Measurements from ENCODE around the gene TREM1.

DNA sequence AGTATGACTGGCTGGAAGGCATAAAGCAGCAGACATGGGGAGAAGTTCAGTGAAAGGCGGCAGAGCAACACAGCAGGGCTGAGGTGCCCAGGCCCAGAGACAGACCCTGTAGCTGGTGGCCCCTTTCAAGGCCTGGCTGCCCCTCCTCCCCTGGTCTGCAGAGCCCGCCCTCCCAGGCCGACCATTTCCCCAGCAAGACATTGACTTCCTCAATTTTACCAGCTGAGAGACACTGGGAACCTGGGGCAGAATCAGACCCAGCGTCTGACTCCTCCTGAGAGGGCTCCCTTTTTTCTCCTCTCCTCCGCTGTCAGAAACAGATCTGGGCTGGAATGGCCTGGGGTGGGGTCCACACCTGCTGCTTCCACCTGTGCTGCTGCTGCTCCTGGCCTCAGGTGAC lies 58.4 kb downstream of the TREM1 start, which contains the start of gene TREML4:
- TF ChIP-seq POLR2A (IDR thresholded peaks at IDR 0.05; ENCODE audit: extremely low read depth, insufficient read length) (no peak), MYC (IDR thresholded peaks at IDR 0.05; ENCODE audit: low read depth, low read length) (no peak)
- TF ChIP-seq, protein P1, sequence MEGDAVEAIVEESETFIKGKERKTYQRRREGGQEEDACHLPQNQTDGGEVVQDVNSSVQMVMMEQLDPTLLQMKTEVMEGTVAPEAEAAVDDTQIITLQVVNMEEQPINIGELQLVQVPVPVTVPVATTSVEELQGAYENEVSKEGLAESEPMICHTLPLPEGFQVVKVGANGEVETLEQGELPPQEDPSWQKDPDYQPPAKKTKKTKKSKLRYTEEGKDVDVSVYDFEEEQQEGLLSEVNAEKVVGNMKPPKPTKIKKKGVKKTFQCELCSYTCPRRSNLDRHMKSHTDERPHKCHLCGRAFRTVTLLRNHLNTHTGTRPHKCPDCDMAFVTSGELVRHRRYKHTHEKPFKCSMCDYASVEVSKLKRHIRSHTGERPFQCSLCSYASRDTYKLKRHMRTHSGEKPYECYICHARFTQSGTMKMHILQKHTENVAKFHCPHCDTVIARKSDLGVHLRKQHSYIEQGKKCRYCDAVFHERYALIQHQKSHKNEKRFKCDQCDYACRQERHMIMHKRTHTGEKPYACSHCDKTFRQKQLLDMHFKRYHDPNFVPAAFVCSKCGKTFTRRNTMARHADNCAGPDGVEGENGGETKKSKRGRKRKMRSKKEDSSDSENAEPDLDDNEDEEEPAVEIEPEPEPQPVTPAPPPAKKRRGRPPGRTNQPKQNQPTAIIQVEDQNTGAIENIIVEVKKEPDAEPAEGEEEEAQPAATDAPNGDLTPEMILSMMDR (IDR thresholded peaks at IDR 0.05; ENCODE audit: low read depth, low read length), result no peak
- TF ChIP-seq, protein P2, sequence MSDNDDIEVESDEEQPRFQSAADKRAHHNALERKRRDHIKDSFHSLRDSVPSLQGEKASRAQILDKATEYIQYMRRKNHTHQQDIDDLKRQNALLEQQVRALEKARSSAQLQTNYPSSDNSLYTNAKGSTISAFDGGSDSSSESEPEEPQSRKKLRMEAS (IDR thresholded peaks at IDR 0.05; ENCODE audit: low read depth, low read length), result no peak
